Loucy (cell line): ENCODE results near the gene PIGM.

Experiments
- H2AFZ ChIP-seq: fragments of 200-600 bp; sonication (generic); 2 replicates; pipeline ENCODE4 v1.6.0; 2016; ENCODE audit warnings: antibody characterized with exemption, mild to moderate bottlenecking, low read length, moderate library complexity
- H3F3A ChIP-seq: fragments of 200-600 bp; 2 replicates; pipeline ENCODE4 v1.6.0; 2016; ENCODE audit warnings: antibody characterized with exemption, low read depth, mild to moderate bottlenecking
- H3K27me3 ChIP-seq: fragments of 200-600 bp; sonication (generic); 2 replicates; pipeline ENCODE4 v1.6.1; 2014; ENCODE audit warnings: low read length, mild to moderate bottlenecking; ENCODE audit not compliant: insufficient read depth, poor library complexity, severe bottlenecking
- H3K36me3 ChIP-seq: fragments of 200-600 bp; sonication (generic); 2 replicates; pipeline ENCODE4 v1.6.1; 2016; ENCODE audit warnings: low read length; ENCODE audit not compliant: insufficient read depth
- H3K4me1 ChIP-seq: fragments of 200-600 bp; sonication (generic); 2 replicates; pipeline ENCODE4 v1.5.1; 2014; ENCODE audit warnings: low read length, mild to moderate bottlenecking; ENCODE audit not compliant: insufficient read depth, poor library complexity, severe bottlenecking
- H3K4me2 ChIP-seq: fragments of 200-600 bp; sonication (generic); 2 replicates; pipeline ENCODE4 v1.6.0; 2014; ENCODE audit warnings: antibody characterized with exemption, low read length, low read depth, mild to moderate bottlenecking; ENCODE audit not compliant: poor library complexity, severe bottlenecking
- H3K4me3 ChIP-seq: fragments of 200-600 bp; sonication (generic); 2 replicates; pipeline ENCODE4 v1.5.1; 2014; ENCODE audit warnings: low read length, mild to moderate bottlenecking, mixed read lengths; ENCODE audit not compliant: poor library complexity, severe bottlenecking
- H3K79me2 ChIP-seq: fragments of 200-600 bp; sonication (generic); 2 replicates; pipeline ENCODE4 v1.6.1; 2014; ENCODE audit warnings: low read length; ENCODE audit not compliant: insufficient read depth
- H3K9ac ChIP-seq: fragments of 200-600 bp; sonication (generic); 2 replicates; pipeline ENCODE4 v1.6.0; 2014; ENCODE audit warnings: mild to moderate bottlenecking, low read depth, low read length, moderate library complexity; ENCODE audit not compliant: poor library complexity, severe bottlenecking
- H3K9me2 ChIP-seq: fragments of 200-600 bp; sonication (generic); replicated peaks from 2 replicates; pipeline ENCODE4 v1.6.1; 2016; ENCODE audit warnings: low read depth, low read length, mixed read lengths
- H3K9me3 ChIP-seq: fragments of 200-600 bp; sonication (generic); 2 replicates; pipeline ENCODE4 v1.6.1; 2014; ENCODE audit warnings: mild to moderate bottlenecking, antibody characterized with exemption, low read length, low read depth; ENCODE audit not compliant: insufficient read depth
- H4K20me1 ChIP-seq: fragments of 200-600 bp; sonication (generic); 2 replicates; pipeline ENCODE4 v1.6.0; 2014; ENCODE audit warnings: antibody characterized with exemption, low read length, mild to moderate bottlenecking; ENCODE audit not compliant: insufficient read depth, poor library complexity, severe bottlenecking
- CTCF ChIP-seq: fragments of 200-600 bp; sonication (generic); conservative IDR thresholded peaks from 2 replicates; pipeline ENCODE4 v1.5.1; 2014; ENCODE audit warnings: mild to moderate bottlenecking, antibody characterized with exemption, low read length
- EZH2phosphoT487 ChIP-seq: fragments of 200-600 bp; IDR thresholded peaks from 2 replicates; pipeline ENCODE4 v1.6.1; 2018; ENCODE audit warnings: antibody characterized with exemption, mild to moderate bottlenecking, moderate library complexity, borderline replicate concordance

Gene PIGM

GRCh38 chr1:159985473-159985872, 46.3 kb downstream of the PIGM start:
- no peaks in the 10 kb centered on the region for H3K9me3 ChIP-seq
- no peaks in the 10 kb centered on the region for H3K79me2 ChIP-seq
- TF ChIP-seq CTCF (no peak), EZH2phosphoT487 (no peak)
- no peaks in the 10 kb centered on the region for H3K9me2 ChIP-seq
- H3K4me1 ChIP-seq = no peaks in the 10 kb centered on the region
- no peak overlapping the region for H3K4me3 ChIP-seq
- H3K36me3 ChIP-seq = no peaks in the 10 kb centered on the region
- no peaks in the 10 kb centered on the region for H4K20me1 ChIP-seq
- H3F3A ChIP-seq = no peaks in the 10 kb centered on the region
- no peak overlapping the region for H2AFZ ChIP-seq
- H3K4me2 ChIP-seq = no peak overlapping the region
- no peak overlapping the region for H3K9ac ChIP-seq
- H3K27me3 ChIP-seq = no peaks in the 10 kb centered on the region

GRCh38 chr1:159983681-159984080, 48.1 kb downstream of the PIGM start:
- Histone ChIP-seq H3K9me3 (no peaks in the 10 kb centered on the region), H3F3A (no peaks in the 10 kb centered on the region), H3K36me3 (no peaks in the 10 kb centered on the region), H3K27me3 (no peaks in the 10 kb centered on the region), H3K9ac (no peak overlapping the region), H3K79me2 (no peaks in the 10 kb centered on the region), H3K4me1 (no peaks in the 10 kb centered on the region), H3K9me2 (no peaks in the 10 kb centered on the region), H4K20me1 (no peaks in the 10 kb centered on the region), H2AFZ (no peak overlapping the region), H3K4me3 (no peak overlapping the region), H3K4me2 (no peak overlapping the region)
- TF ChIP-seq EZH2phosphoT487 = no peak

GRCh38 chr1:159982280-159982679, 49.5 kb downstream of the PIGM start:
- Histone ChIP-seq H4K20me1 (no peaks in the 10 kb centered on the region), H3K4me2 (no peak overlapping the region), H3K4me1 (no peaks in the 10 kb centered on the region), H3K79me2 (no peaks in the 10 kb centered on the region), H3K9me2 (no peaks in the 10 kb centered on the region), H2AFZ (no peak overlapping the region), H3K9ac (no peak overlapping the region), H3F3A (no peaks in the 10 kb centered on the region), H3K36me3 (no peaks in the 10 kb centered on the region), H3K4me3 (no peak overlapping the region), H3K9me3 (no peaks in the 10 kb centered on the region), H3K27me3 (peaks cover 5% of the 10 kb centered on the region)
- TF ChIP-seq CTCF (no peak), EZH2phosphoT487 (no peak)

- no peak overlapping the region for H3K4me3 ChIP-seq
- no peak overlapping the region for H3K4me2 ChIP-seq
- no peaks in the 10 kb centered on the region for H3K9me3 ChIP-seq
- H3K9ac ChIP-seq = no peak overlapping the region
- no peaks in the 10 kb centered on the region for H3K9me2 ChIP-seq
- no peaks in the 10 kb centered on the region for H3K36me3 ChIP-seq
- no peaks in the 10 kb centered on the region for H3K79me2 ChIP-seq
- no peak overlapping the region for H2AFZ ChIP-seq
- TF ChIP-seq EZH2phosphoT487 (no peak), CTCF (no peak)
- peaks cover 9% of the 10 kb centered on the region for H3K27me3 ChIP-seq
- no peaks in the 10 kb centered on the region for H3F3A ChIP-seq
- H4K20me1 ChIP-seq = no peaks in the 10 kb centered on the region
- no peaks in the 10 kb centered on the region for H3K4me1 ChIP-seq
These were observed 50.3 kb downstream of the PIGM start for GRCh38 chr1:159981351-159982055.
